ENCODE measurements around the gene JPT2. TPM values are rescaled to one million over a fixed set of nuclear protein-coding genes. Genes with fewer than 3 reads are reported as not detected.

Gene JPT2
- total and polyA plus RNA-seq, 10 of the 15 experiments (the other 5 are each of a cell fraction or from before 2014, with no cell fraction given): 11.7 to 78.4 (median 48.4) TPM

DNA sequence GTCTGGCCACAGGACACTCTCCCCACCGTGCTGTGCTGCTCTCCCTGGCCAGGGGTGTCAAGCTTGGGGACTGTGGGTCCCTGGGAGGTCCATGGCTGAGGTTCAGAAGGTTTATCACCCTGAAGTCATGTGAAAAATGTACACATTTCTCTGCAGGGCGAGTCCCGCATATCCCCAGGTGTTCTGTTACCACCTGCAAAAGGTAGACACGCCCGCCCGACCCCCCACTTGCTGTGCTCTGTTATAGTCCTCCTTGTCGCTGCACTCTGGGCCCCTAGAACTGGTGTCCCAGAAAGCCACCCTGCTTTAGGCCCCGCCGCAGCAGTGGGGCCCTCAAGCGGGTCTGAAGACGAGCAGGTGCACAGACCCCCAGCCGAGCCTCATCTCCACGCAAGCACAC lies 11.8 kb downstream of the JPT2 start (continued):
- no peak for TF ChIP-seq ZNF207 (IDR thresholded peaks at IDR 0.05; ENCODE audit: borderline replicate concordance)
- TF ChIP-seq RAD51 (IDR thresholded peaks at IDR 0.05): no peak
- TF ChIP-seq PAX5 (IDR thresholded peaks at IDR 0.05; ENCODE audit: borderline replicate concordance, low read depth, low read length): no peak
- TF ChIP-seq ETV6 (conservative IDR thresholded peaks at IDR 0.05 in 1 of 2, IDR thresholded peaks at IDR 0.05 in 1 of 2; ENCODE audit: borderline replicate concordance in 1 of 2, low read depth in 1 of 2): no peak
- TF ChIP-seq, protein P1, sequence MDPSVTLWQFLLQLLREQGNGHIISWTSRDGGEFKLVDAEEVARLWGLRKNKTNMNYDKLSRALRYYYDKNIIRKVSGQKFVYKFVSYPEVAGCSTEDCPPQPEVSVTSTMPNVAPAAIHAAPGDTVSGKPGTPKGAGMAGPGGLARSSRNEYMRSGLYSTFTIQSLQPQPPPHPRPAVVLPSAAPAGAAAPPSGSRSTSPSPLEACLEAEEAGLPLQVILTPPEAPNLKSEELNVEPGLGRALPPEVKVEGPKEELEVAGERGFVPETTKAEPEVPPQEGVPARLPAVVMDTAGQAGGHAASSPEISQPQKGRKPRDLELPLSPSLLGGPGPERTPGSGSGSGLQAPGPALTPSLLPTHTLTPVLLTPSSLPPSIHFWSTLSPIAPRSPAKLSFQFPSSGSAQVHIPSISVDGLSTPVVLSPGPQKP (IDR thresholded peaks at IDR 0.05; ENCODE audit: low read depth, low read length): no peak
- no peak for TF ChIP-seq IRF4 (IDR thresholded peaks at IDR 0.05; ENCODE audit: low read depth, low read length)
- TF ChIP-seq, protein P2, sequence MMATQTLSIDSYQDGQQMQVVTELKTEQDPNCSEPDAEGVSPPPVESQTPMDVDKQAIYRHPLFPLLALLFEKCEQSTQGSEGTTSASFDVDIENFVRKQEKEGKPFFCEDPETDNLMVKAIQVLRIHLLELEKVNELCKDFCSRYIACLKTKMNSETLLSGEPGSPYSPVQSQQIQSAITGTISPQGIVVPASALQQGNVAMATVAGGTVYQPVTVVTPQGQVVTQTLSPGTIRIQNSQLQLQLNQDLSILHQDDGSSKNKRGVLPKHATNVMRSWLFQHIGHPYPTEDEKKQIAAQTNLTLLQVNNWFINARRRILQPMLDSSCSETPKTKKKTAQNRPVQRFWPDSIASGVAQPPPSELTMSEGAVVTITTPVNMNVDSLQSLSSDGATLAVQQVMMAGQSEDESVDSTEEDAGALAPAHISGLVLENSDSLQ (IDR thresholded peaks at IDR 0.05): no peak
- TF ChIP-seq ZNF24 (IDR thresholded peaks at IDR 0.05): no peak
- no peak for TF ChIP-seq FOXM1 (IDR thresholded peaks at IDR 0.05; ENCODE audit: low read depth, low read length)
- no peak for TF ChIP-seq TCF7 (IDR thresholded peaks at IDR 0.05; ENCODE audit: borderline replicate concordance)

DNA sequence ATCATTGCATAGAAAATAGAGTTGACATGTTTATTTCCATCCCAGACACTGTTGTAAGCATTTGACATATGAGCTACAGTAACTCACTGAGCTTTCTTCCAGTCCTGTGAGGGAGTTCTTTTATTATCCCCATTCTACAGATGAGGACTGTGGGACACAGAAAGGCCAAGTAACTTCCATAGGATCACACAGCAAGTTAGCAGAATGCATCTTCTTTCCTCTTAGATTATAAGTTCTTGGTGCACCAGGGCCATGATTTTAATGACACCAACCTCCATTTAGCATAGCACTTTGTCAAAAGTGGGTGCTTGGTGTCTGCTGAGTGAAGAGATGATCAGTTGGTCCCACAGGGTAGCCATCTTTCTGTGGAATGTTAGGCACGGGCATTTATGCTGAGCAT lies 12.7 kb downstream of the JPT2 start:
- BruUV-seq (replicated peaks): no TSS peak
- H3K9me3 ChIP-seq (replicated peaks; ENCODE audit: control insufficient read depth, insufficient read depth, low read length): no peaks in the 10 kb centered on the region
- H3K79me2 ChIP-seq (ENCODE audit: control insufficient read depth, insufficient read depth, low read length): peaks cover 4% of the 10 kb centered on the region
- DNase-seq (ENCODE audit: low read depth, low spot score) (no peak), FAIRE-seq (no peak), ATAC-seq (no peak)
- H3K4me3 ChIP-seq: no peak overlapping the region
- SMC1A ChIA-PET (ENCODE audit: uncharacterized antibody, unreplicated experiment): no interaction called here
- H3K27ac ChIP-seq (ENCODE audit: control insufficient read depth, insufficient read depth): no peak overlapping the region
- H2AFZ ChIP-seq (ENCODE audit: control insufficient read depth, low read depth, low read length): no peak overlapping the region
- no peaks in the 10 kb centered on the region for H3K4me1 ChIP-seq (ENCODE audit: control insufficient read depth, insufficient read depth, low read length)
- RAD21 ChIA-PET (ENCODE audit: unreplicated experiment): no interaction called here
- POLR2A ChIA-PET: no interaction called here
- intact Hi-C loops (cut with micrococcal nuclease; ENCODE audit: unreplicated experiment): no loop called here
- H4K20me1 ChIP-seq (ENCODE audit: control insufficient read depth, insufficient read depth): 0 out of 2 replicates have a peak, but pooled peaks cover 2% of the 10 kb centered on the region
- peaks cover 23 to 39% of the 10 kb centered on the region in 2 experiments for H3K36me3 ChIP-seq (ENCODE audit: control insufficient read depth in 2 of 2, insufficient read depth in 2 of 2, low read length in 1 of 2)
- no peak overlapping the region for H3K4me2 ChIP-seq (ENCODE audit: control insufficient read depth, insufficient read depth)
- in situ Hi-C loops (cut with MboI): no loop called here
- 100% methylated on average over 1 of the region's 1 CpG for WGBS (ENCODE audit: insufficient coverage, insufficient replicate concordance, low lambda C conversion rate, missing lambda C conversion rate)
- CTCF ChIA-PET: no interaction called here
- no peaks in the 10 kb centered on the region for H3K27me3 ChIP-seq (replicated peaks in 1 of 2; ENCODE audit: control insufficient read depth in 2 of 2, insufficient read depth in 2 of 2, low read length in 1 of 2)
- H3K9ac ChIP-seq (ENCODE audit: control insufficient read depth, insufficient read depth, low read length): no peak overlapping the region
- TF ChIP-seq, protein P3, sequence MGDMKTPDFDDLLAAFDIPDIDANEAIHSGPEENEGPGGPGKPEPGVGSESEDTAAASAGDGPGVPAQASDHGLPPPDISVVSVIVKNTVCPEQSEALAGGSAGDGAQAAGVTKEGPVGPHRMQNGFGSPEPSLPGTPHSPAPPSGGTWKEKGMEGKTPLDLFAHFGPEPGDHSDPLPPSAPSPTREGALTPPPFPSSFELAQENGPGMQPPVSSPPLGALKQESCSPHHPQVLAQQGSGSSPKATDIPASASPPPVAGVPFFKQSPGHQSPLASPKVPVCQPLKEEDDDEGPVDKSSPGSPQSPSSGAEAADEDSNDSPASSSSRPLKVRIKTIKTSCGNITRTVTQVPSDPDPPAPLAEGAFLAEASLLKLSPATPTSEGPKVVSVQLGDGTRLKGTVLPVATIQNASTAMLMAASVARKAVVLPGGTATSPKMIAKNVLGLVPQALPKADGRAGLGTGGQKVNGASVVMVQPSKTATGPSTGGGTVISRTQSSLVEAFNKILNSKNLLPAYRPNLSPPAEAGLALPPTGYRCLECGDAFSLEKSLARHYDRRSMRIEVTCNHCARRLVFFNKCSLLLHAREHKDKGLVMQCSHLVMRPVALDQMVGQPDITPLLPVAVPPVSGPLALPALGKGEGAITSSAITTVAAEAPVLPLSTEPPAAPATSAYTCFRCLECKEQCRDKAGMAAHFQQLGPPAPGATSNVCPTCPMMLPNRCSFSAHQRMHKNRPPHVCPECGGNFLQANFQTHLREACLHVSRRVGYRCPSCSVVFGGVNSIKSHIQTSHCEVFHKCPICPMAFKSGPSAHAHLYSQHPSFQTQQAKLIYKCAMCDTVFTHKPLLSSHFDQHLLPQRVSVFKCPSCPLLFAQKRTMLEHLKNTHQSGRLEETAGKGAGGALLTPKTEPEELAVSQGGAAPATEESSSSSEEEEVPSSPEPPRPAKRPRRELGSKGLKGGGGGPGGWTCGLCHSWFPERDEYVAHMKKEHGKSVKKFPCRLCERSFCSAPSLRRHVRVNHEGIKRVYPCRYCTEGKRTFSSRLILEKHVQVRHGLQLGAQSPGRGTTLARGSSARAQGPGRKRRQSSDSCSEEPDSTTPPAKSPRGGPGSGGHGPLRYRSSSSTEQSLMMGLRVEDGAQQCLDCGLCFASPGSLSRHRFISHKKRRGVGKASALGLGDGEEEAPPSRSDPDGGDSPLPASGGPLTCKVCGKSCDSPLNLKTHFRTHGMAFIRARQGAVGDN (IDR thresholded peaks at IDR 0.05): no peak
- TF ChIP-seq ZNF274 (IDR thresholded peaks at IDR 0.05; ENCODE audit: insufficient read depth, insufficient read length) (no peak), NR2C2 (IDR thresholded peaks at IDR 0.05; ENCODE audit: borderline replicate concordance, control insufficient read depth, insufficient read length, low read depth) (no peak), FOXK2 (IDR thresholded peaks at IDR 0.05) (no peak)
- TF ChIP-seq, protein P4, sequence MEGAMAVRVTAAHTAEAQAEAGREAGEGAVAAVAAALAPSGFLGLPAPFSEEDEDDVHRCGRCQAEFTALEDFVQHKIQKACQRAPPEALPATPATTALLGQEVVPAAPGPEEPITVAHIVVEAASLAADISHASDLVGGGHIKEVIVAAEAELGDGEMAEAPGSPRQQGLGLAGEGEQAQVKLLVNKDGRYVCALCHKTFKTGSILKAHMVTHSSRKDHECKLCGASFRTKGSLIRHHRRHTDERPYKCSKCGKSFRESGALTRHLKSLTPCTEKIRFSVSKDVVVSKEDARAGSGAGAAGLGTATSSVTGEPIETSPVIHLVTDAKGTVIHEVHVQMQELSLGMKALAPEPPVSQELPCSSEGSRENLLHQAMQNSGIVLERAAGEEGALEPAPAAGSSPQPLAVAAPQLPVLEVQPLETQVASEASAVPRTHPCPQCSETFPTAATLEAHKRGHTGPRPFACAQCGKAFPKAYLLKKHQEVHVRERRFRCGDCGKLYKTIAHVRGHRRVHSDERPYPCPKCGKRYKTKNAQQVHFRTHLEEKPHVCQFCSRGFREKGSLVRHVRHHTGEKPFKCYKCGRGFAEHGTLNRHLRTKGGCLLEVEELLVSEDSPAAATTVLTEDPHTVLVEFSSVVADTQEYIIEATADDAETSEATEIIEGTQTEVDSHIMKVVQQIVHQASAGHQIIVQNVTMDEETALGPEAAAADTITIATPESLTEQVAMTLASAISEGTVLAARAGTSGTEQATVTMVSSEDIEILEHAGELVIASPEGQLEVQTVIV (IDR thresholded peaks at IDR 0.05; ENCODE audit: borderline replicate concordance, partially characterized antibody): no peak
